ENCODE measurements around the gene NAE1. TPM values are rescaled to one million over a fixed set of nuclear protein-coding genes. Genes with fewer than 3 reads are reported as not detected.

NAE1 gene
- polyA plus RNA-seq (61.4 to 113 TPM (median 68.0 TPM) in 3 replicates), polyA minus RNA-seq (5.7 to 44.1 TPM (median 20.4 TPM) in 3 replicates)
- polyA plus RNA-seq (2011; ENCODE audit: low read depth), result 158 TPM
- polyA plus RNA-seq (2011; cell fraction: cytosol; rRNA removed), result 55.1 and 97.0 TPM in 2 replicates
- 60.8 and 93.2 TPM in 2 replicates for polyA plus RNA-seq (2011; cell fraction: nucleus; rRNA removed)
- polyA plus RNA-seq (2012; ENCODE audit: low replicate concordance), result 51.0 and 65.1 TPM in 2 replicates
- 43.2 TPM for polyA minus RNA-seq (2011; cell fraction: cytosol; rRNA and poly(A)+ RNA removed)
- polyA minus RNA-seq (2011; cell fraction: nucleus; rRNA and poly(A)+ RNA removed), result 22.1 and 29.8 TPM in 2 replicates

DNA sequence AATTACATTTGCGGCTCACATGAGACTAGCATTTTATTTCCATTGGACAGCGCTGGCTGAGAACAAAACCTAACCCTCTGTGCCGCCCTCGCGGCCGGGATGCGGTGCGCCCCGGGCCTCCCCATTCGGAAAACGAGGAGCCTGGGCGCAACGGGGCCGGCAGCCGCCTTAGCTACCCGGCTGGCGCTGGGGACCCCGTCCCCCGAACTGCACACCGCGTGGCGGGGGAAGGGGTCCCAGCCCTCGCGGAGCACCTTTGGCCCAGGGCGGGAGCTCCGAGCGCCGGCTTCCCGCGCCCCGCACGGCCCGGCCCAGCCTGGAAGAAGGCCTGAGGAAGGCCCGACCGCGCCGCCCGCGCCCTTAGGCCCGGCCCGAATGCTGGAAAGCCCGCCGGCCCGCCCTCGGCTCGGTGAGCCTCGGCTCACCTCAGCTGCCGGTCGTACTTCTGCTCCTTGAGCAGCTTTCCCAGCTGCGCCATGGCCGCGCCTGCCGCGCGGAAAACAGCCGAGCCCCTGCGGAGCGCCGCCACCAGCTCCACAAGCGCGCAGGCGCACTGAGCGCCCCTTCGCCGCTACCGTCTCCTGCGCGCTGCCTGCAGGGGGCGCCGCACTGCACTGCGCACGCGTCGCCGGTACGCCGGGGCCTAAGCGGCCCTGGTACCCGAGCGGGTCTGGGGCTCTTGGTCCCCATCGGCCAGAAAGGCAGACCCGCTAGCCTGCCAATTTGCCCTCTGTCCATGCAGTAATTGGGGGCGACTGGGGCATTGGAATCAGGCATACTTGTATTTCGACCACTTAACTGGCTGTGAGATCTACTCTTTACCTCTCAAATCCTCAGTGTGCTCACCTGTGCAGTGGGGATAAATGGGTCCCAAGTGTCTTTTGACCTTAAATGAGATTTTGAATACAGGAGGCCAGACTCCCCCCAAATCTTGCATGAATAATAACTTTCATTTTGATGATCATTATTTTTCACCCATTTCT is at the start of gene NAE1:
Gene NAE1 (minus strand): TSS at position 555 of the 983 bp plus-strand sequence. CDS start 77 bp downstream, at position 478.
- H3K9me1 ChIP-seq (ENCODE audit: control insufficient read depth, extremely low read depth, insufficient read depth, low read length), result no peaks in the 10 kb centered on the region
- peaks cover 40% of the 10 kb centered on the region for H3K79me2 ChIP-seq (ENCODE audit: control insufficient read depth, insufficient read depth, low read length)
- DNase-seq (ENCODE audit: low read depth, low spot score), result peak; percentile 36
- H3K9ac ChIP-seq (ENCODE audit: control insufficient read depth, extremely low read depth, insufficient read depth, low read length), result peak within 1 kb of the TSS; percentile 85
- peak within 1 kb of the TSS; percentile 72 for H2AFZ ChIP-seq (ENCODE audit: control insufficient read depth, low read length)
- no peak for FAIRE-seq
- peaks cover 2% of the 10 kb centered on the region for H4K20me1 ChIP-seq (ENCODE audit: control insufficient read depth, extremely low read depth, insufficient read depth, low read length)
- H3K4me2 ChIP-seq (ENCODE audit: control insufficient read depth, extremely low read depth, insufficient read depth, low read depth, low read length), result peak within 1 kb of the TSS; percentile 85
- H3K36me3 ChIP-seq (ENCODE audit: control insufficient read depth in 2 of 2, extremely low read depth in 1 of 2, insufficient read depth in 2 of 2, low read length in 2 of 2), result peaks cover 7 to 10% of the 10 kb centered on the region in 2 experiments
- dilution Hi-C loops (cut with MboI; ENCODE audit: extremely low pct_ligation_motif_present, low sequenced_read_pairs), result no loop called here
- no peaks in the 10 kb centered on the region for H3K27me3 ChIP-seq (ENCODE audit: control insufficient read depth, extremely low read depth, insufficient read depth, low read length)
- no peaks in the 10 kb centered on the region for H3K9me3 ChIP-seq (ENCODE audit: control insufficient read depth, low read depth, low read length)
- H3K27ac ChIP-seq (ENCODE audit: control insufficient read depth, insufficient read depth, low read length), result peak within 1 kb of the TSS; percentile 72
- H3K4me1 ChIP-seq (ENCODE audit: control insufficient read depth, extremely low read depth, insufficient read depth, low read length), result peaks cover 21% of the 10 kb centered on the region
- TF ChIP-seq EZH2 (IDR thresholded peaks at IDR 0.05; ENCODE audit: low read length), result no peak
- TF ChIP-seq, protein P1, sequence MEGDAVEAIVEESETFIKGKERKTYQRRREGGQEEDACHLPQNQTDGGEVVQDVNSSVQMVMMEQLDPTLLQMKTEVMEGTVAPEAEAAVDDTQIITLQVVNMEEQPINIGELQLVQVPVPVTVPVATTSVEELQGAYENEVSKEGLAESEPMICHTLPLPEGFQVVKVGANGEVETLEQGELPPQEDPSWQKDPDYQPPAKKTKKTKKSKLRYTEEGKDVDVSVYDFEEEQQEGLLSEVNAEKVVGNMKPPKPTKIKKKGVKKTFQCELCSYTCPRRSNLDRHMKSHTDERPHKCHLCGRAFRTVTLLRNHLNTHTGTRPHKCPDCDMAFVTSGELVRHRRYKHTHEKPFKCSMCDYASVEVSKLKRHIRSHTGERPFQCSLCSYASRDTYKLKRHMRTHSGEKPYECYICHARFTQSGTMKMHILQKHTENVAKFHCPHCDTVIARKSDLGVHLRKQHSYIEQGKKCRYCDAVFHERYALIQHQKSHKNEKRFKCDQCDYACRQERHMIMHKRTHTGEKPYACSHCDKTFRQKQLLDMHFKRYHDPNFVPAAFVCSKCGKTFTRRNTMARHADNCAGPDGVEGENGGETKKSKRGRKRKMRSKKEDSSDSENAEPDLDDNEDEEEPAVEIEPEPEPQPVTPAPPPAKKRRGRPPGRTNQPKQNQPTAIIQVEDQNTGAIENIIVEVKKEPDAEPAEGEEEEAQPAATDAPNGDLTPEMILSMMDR (optimal IDR thresholded peaks at IDR 0.05 in 1 of 3, IDR thresholded peaks at IDR 0.05 in 1 of 3, conservative IDR thresholded peaks at IDR 0.05 in 1 of 3; ENCODE audit: extremely low read depth in 1 of 3, insufficient read depth in 2 of 3, low read length in 3 of 3), result peak; percentile 78 to 99 (median 97)
- peak within 1 kb of the TSS; percentile 49 to 76 (median 56) for H3K4me3 ChIP-seq (ENCODE audit: control insufficient read depth in 2 of 3, extremely low read depth in 1 of 3, insufficient read depth in 2 of 3, low read depth in 1 of 3, low read length in 3 of 3)

DNA sequence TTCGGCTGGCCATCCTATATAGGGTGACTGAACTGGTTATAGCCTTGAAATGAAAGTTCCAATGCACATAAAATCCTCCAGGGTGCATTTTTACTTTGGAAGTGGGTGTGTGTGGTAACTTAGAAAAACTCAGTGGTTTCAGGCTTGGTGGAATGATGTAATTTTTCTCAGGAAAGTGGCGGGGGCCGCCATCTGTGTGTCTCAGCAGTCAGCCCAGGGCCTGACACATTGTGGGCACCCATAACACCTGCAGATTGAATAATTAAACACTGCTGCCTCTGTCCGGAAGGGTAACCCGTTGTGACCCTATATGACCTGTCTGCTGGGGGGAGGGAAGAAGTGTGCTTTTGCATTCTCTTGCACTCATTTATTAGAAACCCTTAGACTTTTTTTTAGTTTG is 47.3 kb upstream of the NAE1 start:
- H3K9ac ChIP-seq (ENCODE audit: control insufficient read depth, extremely low read depth, insufficient read depth, low read length), result no peak overlapping the region
- no peak overlapping the region for H3K4me2 ChIP-seq (ENCODE audit: control insufficient read depth, extremely low read depth, insufficient read depth, low read depth, low read length)
- H3K27me3 ChIP-seq (ENCODE audit: control insufficient read depth, extremely low read depth, insufficient read depth, low read length), result no peaks in the 10 kb centered on the region
- peaks cover 10% of the 10 kb centered on the region for H3K4me1 ChIP-seq (ENCODE audit: control insufficient read depth, extremely low read depth, insufficient read depth, low read length)
- peaks cover 23% of the 10 kb centered on the region for H3K79me2 ChIP-seq (ENCODE audit: control insufficient read depth, insufficient read depth, low read length)
- H3K9me3 ChIP-seq (ENCODE audit: control insufficient read depth, low read depth, low read length), result no peaks in the 10 kb centered on the region
- dilution Hi-C loops (cut with MboI; ENCODE audit: extremely low pct_ligation_motif_present, low sequenced_read_pairs), result no loop called here
- H3K4me3 ChIP-seq (ENCODE audit: control insufficient read depth in 2 of 3, extremely low read depth in 1 of 3, insufficient read depth in 2 of 3, low read depth in 1 of 3, low read length in 3 of 3), result no peak overlapping the region
- FAIRE-seq (no peak), DNase-seq (ENCODE audit: low read depth, low spot score) (no peak)
- no peak overlapping the region for H3K27ac ChIP-seq (ENCODE audit: control insufficient read depth, insufficient read depth, low read length)
- H3K36me3 ChIP-seq (ENCODE audit: control insufficient read depth in 2 of 2, extremely low read depth in 1 of 2, insufficient read depth in 2 of 2, low read length in 2 of 2), result no peaks in the 10 kb centered on the region
- no peaks in the 10 kb centered on the region for H4K20me1 ChIP-seq (ENCODE audit: control insufficient read depth, extremely low read depth, insufficient read depth, low read length)
- TF ChIP-seq EZH2 (IDR thresholded peaks at IDR 0.05; ENCODE audit: low read length), result no peak
- TF ChIP-seq, protein P1 (optimal IDR thresholded peaks at IDR 0.05 in 1 of 3, IDR thresholded peaks at IDR 0.05 in 1 of 3, conservative IDR thresholded peaks at IDR 0.05 in 1 of 3; ENCODE audit: extremely low read depth in 1 of 3, insufficient read depth in 2 of 3, low read length in 3 of 3), result no peak
- no peaks in the 10 kb centered on the region for H3K9me1 ChIP-seq (ENCODE audit: control insufficient read depth, extremely low read depth, insufficient read depth, low read length)
- H2AFZ ChIP-seq (ENCODE audit: control insufficient read depth, low read length), result no peak overlapping the region

All from keratinocyte (primary cell).